ENCODE results near the gene CCSER1.
"Not testable (repeated sequence)": the region's sequence is repeated elsewhere in the genome, so short reads cannot be mapped to it uniquely, and the experiment has no call there.

CCSER1 gene

DNA sequence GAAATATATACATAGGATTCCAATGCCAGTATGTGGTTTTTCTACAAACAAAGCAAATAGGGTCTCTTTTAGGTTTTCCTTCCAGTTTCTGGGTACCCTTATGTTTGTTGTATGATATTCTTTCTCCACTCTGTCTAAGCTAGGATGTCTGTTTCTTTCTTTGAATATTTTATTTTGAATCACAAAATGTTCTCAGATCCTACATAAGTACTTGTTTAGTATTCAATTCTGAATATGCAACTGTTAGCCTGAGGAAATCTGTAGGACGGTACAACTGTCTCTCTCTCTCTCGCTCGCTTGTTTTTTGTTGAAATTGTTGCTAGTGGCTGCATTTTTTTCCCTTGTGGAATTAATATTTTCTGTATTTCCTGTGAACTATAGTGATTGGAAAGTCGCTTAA lies 163.2 kb downstream of the CCSER1 start:
- Histone ChIP-seq H3K36me3 (no peaks in the 10 kb centered on the region), H3K27me3 (no peaks in the 10 kb centered on the region), H3K4me1 (peaks cover 9% of the 10 kb centered on the region; the same call in 1 of the 2 replicates), H3K4me3 (ENCODE audit: low read depth, low read length) (no peak overlapping the region), H3K9me3 (no peaks in the 10 kb centered on the region)
- no peak for DNase-seq
- TF ChIP-seq, protein P1, sequence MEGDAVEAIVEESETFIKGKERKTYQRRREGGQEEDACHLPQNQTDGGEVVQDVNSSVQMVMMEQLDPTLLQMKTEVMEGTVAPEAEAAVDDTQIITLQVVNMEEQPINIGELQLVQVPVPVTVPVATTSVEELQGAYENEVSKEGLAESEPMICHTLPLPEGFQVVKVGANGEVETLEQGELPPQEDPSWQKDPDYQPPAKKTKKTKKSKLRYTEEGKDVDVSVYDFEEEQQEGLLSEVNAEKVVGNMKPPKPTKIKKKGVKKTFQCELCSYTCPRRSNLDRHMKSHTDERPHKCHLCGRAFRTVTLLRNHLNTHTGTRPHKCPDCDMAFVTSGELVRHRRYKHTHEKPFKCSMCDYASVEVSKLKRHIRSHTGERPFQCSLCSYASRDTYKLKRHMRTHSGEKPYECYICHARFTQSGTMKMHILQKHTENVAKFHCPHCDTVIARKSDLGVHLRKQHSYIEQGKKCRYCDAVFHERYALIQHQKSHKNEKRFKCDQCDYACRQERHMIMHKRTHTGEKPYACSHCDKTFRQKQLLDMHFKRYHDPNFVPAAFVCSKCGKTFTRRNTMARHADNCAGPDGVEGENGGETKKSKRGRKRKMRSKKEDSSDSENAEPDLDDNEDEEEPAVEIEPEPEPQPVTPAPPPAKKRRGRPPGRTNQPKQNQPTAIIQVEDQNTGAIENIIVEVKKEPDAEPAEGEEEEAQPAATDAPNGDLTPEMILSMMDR (IDR thresholded peaks at IDR 0.05; ENCODE audit: low read depth, low read length), result no peak

DNA sequence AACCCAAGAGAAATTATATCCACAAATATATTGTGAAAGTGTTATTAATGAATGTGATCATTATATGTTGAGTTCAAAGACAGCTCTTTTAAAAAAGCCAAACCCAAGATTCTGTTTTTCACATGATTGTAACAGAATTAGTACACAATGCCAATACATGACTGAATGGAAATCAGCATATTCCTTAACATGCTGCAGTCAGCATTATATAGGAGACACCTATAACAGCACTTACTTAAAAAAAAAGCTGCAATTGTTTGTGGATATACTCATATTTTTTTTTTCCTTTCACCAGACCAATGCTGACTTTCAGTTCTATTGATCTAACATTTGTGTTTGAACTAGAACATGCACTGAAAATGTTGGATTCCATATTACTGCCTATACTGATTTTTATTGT lies 165.2 kb downstream of the CCSER1 start:
- H3K27me3 ChIP-seq, result no peaks in the 10 kb centered on the region
- peaks cover 9% of the 10 kb centered on the region; the same call in 1 of the 2 replicates for H3K4me1 ChIP-seq
- no peak for DNase-seq
- no peak overlapping the region for H3K4me3 ChIP-seq (ENCODE audit: low read depth, low read length)
- no peaks in the 10 kb centered on the region for H3K9me3 ChIP-seq
- TF ChIP-seq, protein P1 (IDR thresholded peaks at IDR 0.05; ENCODE audit: low read depth, low read length), result no peak
- no peaks in the 10 kb centered on the region for H3K36me3 ChIP-seq

DNA sequence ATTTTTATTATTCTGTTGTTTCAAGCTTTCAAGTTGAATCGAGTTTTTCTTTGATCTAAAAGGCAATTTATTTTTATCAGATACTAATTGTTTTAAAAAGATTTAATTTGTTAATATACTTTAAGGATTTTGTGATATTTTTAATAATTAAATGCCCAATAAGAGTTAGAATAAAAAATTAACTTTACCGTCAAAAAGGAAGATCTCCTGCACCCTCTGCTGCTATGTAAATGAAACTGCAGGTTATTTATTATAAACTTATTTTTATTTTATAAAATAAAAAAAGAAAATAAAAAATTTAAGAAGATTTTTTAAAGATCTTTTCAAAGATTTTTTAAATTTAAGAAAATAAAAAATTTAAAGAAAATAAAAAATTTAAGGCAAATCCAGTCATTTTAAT lies 166.1 kb downstream of the CCSER1 start:
- no peak for DNase-seq
- TF ChIP-seq, protein P1 (IDR thresholded peaks at IDR 0.05; ENCODE audit: low read depth, low read length), result peak; percentile 56
- H3K36me3 ChIP-seq, result no peaks in the 10 kb centered on the region
- H3K4me3 ChIP-seq (ENCODE audit: low read depth, low read length), result no peak overlapping the region
- H3K9me3 ChIP-seq, result no peaks in the 10 kb centered on the region
- H3K4me1 ChIP-seq, result peaks cover 9% of the 10 kb centered on the region; the same call in 1 of the 2 replicates
- no peaks in the 10 kb centered on the region for H3K27me3 ChIP-seq

DNA sequence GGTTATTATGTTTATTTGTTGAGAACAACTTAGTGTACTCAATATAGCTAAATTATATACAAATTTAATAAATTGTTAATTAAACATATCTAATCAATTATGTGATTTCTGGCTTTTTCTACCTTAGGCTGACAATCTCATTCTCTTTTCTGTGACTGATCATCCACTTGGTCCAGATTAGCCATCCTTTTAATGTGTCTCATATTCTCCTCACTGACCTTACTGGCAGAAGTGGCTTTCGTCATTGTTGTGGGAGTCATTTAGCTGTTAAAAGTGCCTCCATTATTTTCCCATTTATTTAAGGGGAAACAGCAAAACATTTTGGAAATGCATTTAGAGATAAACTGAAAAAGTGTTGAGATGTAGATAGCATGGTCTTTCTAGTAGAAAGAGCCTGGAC lies 172.2 kb downstream of the CCSER1 start:
- DNase-seq, result no peak
- no peaks in the 10 kb centered on the region for H3K36me3 ChIP-seq
- no peak overlapping the region for H3K4me3 ChIP-seq (ENCODE audit: low read depth, low read length)
- no peaks in the 10 kb centered on the region for H3K9me3 ChIP-seq
- no peaks in the 10 kb centered on the region for H3K27me3 ChIP-seq
- H3K4me1 ChIP-seq, result no peaks in the 10 kb centered on the region; the same call in 1 of the 2 replicates
- TF ChIP-seq, protein P1 (IDR thresholded peaks at IDR 0.05; ENCODE audit: low read depth, low read length), result no peak

DNA sequence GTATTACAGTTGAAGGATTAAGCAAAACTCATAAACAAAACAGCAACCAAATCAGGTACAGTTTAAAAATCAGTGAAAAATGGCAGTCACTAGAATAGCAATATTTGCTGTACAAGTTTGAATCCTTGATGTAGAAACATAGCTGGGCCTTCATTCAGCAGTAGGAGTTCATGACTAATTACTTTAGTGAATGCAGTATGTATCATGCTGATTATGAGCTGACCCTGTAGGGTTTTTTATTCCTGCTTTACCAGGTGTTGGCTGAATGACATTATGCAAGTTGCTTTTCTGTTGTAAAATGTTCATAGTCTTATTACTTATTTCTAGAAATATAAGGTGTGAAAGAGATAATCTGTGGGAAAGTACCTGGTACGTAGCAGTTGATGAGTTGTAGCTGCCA lies 179.6 kb downstream of the CCSER1 start:
- Histone ChIP-seq H3K4me3 (ENCODE audit: low read depth, low read length) (no peak overlapping the region), H3K36me3 (no peaks in the 10 kb centered on the region), H3K4me1 (no peaks in the 10 kb centered on the region), H3K27me3 (no peaks in the 10 kb centered on the region), H3K9me3 (no peaks in the 10 kb centered on the region)
- TF ChIP-seq, protein P1 (IDR thresholded peaks at IDR 0.05; ENCODE audit: low read depth, low read length), result no peak
- DNase-seq, result no peak

DNA sequence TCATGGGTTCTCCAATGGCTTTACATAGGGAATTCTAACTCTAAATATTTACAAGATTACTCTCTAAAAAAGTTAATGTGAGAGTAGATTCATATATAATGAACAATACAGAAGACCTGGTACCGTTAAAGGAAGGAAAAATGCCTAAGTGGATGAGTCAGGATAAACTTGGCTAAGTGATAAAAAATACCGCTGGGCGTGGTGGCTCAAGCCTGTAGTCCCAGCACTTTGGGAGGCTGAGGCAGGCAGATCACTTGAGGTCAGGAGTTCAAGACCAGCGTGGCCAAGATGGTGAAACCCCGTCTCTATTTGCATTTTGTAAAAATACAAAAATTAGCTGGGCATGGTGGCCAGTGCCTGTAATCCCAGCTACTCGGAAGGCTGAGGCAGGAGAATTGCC lies 189.9 kb downstream of the CCSER1 start:
- not testable (repeated sequence) for H3K27me3 ChIP-seq; DNase-seq; H3K4me3 ChIP-seq (ENCODE audit: low read depth, low read length); H3K4me1 ChIP-seq; H3K36me3 ChIP-seq; H3K9me3 ChIP-seq

DNA sequence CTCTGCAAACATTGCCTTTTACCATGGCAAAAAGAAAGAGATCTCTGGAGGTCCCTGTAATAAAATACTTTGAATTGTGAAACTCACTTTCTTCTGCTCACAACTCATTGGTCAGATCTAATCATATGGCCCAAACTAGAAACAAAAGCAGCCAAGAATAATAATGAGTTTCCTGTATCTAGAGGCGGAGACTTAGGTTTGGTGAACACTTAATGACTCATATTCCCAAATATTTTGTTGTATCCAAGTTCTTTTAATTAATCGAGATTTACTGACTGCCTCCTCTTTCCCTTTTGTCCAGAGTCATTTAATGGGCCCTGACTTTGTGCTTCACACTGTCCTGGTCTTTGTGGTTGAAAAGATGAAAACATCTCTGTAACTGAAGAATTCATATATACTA lies 190.6 kb downstream of the CCSER1 start:
- Histone ChIP-seq H3K36me3 (no peaks in the 10 kb centered on the region), H3K9me3 (no peaks in the 10 kb centered on the region), H3K4me3 (ENCODE audit: low read depth, low read length) (no peak overlapping the region), H3K27me3 (no peaks in the 10 kb centered on the region), H3K4me1 (no peaks in the 10 kb centered on the region)
- TF ChIP-seq, protein P1 (IDR thresholded peaks at IDR 0.05; ENCODE audit: low read depth, low read length), result no peak
- DNase-seq, result no peak

Data from BE2C (cell line).